ENCODE results near the gene TCEA2. TPM values are rescaled to one million over a fixed set of nuclear protein-coding genes. Genes with fewer than 3 reads are reported as not detected.

The TCEA2 gene
- total and polyA plus RNA-seq, 7 experiments from 2014 or later, result 22.2 to 73.2 (median 36.4) TPM

DNA sequence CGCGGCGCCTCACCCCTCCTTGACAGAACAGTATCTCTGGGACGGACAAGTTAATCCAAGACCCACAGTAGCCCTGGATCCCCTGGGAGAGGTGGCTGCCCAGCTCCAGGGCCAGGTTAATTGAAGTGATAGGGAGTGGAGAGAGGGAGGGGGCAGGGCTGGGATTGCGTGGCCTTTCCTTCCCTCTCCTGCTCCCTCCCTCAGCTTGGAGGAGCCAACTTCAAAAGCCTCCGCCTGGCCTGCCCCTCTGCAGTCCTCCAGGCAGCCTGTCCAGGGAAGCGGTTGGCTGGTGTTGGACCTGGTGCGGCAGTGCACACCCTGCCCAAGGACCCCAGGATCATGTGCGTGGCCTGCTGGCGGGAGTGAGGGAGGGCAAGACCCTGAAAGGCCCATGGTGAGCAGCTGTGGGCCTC lies 27.1 kb upstream of the TCEA2 start, which contains the start of gene C20orf204:
TSS of gene C20orf204 (plus strand) at position 250 of the 413 bp plus-strand sequence. CDS start at position 392, 142 bp downstream.
- ATAC-seq, result no peak
- H3K4me3 Mint-ChIP-seq, result peak within 1 kb of the TSS in 4 of 10 donors; percentile 17 to 89 (median 70)
- peaks cover 0 to 9% (median 0%) of the 10 kb centered on the region in 5 donors for H3K36me3 Mint-ChIP-seq
- Histone ChIP-seq H3K4me3 (ENCODE audit: low read length) (no peak within 1 kb of the TSS), H3K27ac (ENCODE audit: low read depth, low read length) (peak within 1 kb of the TSS; percentile 20), H3K27me3 (ENCODE audit: control insufficient read depth in 2 of 2, insufficient read depth in 2 of 2, low read length in 2 of 2) (no peaks in the 10 kb centered on the region), H3K4me1 (ENCODE audit: control insufficient read depth in 2 of 2, insufficient read depth in 2 of 2, low read length in 2 of 2) (peaks cover 30 to 40% of the 10 kb centered on the region in 2 donors), H3K36me3 (ENCODE audit: control insufficient read depth in 2 of 3, insufficient read depth in 3 of 3, low read length in 3 of 3) (peaks cover 0 to 42% (median 3%) of the 10 kb centered on the region in 3 experiments), H3K9me3 (ENCODE audit: control insufficient read depth in 2 of 3, low read length in 3 of 3) (no peaks in the 10 kb centered on the region)
- no peak for DNase-seq
- ChIA-PET CTCF (interaction anchor here (0.5 to 1.2 kb wide), 2 partner anchors 21 to 62 kb away, joined by 3 to 4 read pairs; no protein-coding TSS in a partner anchor), POLR2A (interaction anchor here (1.2 kb wide), 1 partner anchor 8 kb away, joined by 6 read pairs; no protein-coding TSS in a partner anchor)
- H3K27ac Mint-ChIP-seq, result peak within 1 kb of the TSS in 4 of 9 donors; percentile 28 to 99 (median 64)
- peaks cover 21 to 49% (median 25%) of the 10 kb centered on the region in 7 donors for H3K4me1 Mint-ChIP-seq
- H3K27me3 Mint-ChIP-seq, result no peaks in the 10 kb centered on the region
- H3K9me3 Mint-ChIP-seq, result no peaks in the 10 kb centered on the region
- intact Hi-C loops (cut with micrococcal nuclease), result loop anchor here (1.0 to 5.0 kb wide), 6 partner anchors 17 to 499 kb away; partner anchors contain the start of genes PTK6 (in 1 of the 2) and UCKL1 (in 1 of the 2)

DNA sequence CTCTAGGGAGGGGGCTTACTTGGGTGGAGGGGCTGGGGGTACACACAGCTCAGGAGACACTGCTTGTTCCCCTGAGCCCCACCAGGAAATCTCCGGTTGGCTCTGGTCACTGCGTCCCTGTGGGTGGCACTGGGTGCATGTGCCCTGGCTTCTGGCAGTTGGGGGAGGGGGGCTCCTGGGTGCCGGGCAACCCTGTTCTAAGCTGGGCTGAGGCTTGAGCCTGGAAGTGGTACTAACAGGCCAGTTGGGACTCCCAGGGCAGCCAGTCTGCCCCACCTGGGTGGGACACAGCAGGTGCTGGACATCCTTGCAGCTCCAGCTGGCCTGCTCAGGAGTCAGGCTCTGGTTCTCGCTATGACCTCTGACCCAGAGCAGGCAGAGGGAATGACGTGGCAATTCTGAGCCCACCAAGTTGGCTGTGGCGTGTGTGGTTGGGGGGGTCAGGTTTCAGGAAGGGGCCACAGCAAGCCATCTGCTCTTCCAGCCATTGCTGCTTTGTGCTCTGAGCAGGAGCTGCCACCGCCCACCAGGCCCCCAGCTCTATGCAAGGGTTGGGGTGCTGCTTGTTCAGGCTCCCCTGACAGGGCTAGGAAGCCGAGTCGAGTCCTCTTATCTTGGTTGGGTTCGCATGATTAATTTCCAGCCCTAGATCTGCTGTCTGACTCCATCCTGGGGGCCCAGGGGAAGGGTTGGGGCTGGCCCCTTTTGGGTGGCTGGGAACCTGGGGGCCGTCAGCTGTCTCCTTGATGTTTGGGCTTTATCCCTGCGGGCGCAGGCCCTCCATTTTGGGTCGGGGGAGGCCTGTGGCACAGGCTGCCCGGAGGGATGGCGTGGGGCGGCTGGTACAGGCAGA lies 26.4 kb upstream of the TCEA2 start:
- H3K36me3 ChIP-seq (ENCODE audit: control insufficient read depth in 2 of 3, insufficient read depth in 3 of 3, low read length in 3 of 3), result peaks cover 0 to 37% (median 0%) of the 10 kb centered on the region in 3 experiments
- H3K27ac Mint-ChIP-seq, result peak overlapping the region in 3 of 9 donors; percentile 38 to 91 (median 79)
- H3K36me3 Mint-ChIP-seq, result peaks cover 0 to 9% (median 0%) of the 10 kb centered on the region in 5 donors
- no peak for ATAC-seq
- no peaks in the 10 kb centered on the region for H3K27me3 ChIP-seq (ENCODE audit: control insufficient read depth in 2 of 2, insufficient read depth in 2 of 2, low read length in 2 of 2)
- H3K27me3 Mint-ChIP-seq, result no peaks in the 10 kb centered on the region
- no peak overlapping the region for H3K27ac ChIP-seq (ENCODE audit: low read depth, low read length)
- peaks cover 23 to 51% (median 28%) of the 10 kb centered on the region in 7 donors for H3K4me1 Mint-ChIP-seq
- H3K4me3 Mint-ChIP-seq, result peak overlapping the region in 3 of 10 donors; percentile 44 to 89 (median 51)
- DNase-seq, result no peak
- intact Hi-C loops (cut with micrococcal nuclease), result loop anchor here (5.0 kb wide), 3 partner anchors 79 to 499 kb away; partner anchors contain the start of genes PTK6 (in 1 of the 2) and UCKL1 (in 1 of the 2)
- no peak overlapping the region for H3K4me3 ChIP-seq (ENCODE audit: low read length)
- no peaks in the 10 kb centered on the region for H3K9me3 ChIP-seq (ENCODE audit: control insufficient read depth in 2 of 3, low read length in 3 of 3)
- CTCF ChIA-PET, result interaction anchor here (0.9 to 1.2 kb wide), 5 partner anchors 21 to 84 kb away, joined by 3 to 6 read pairs (median 4); partner anchors contain the start of gene PRPF6
- POLR2A ChIA-PET, result interaction anchor here (0.6 to 1.3 kb wide), 7 partner anchors 9 to 63 kb away, joined by 3 to 6 read pairs (median 3); partner anchors contain the start of gene PRPF6
- H3K9me3 Mint-ChIP-seq, result no peaks in the 10 kb centered on the region
- peaks cover 35 to 45% of the 10 kb centered on the region in 2 donors for H3K4me1 ChIP-seq (ENCODE audit: control insufficient read depth in 2 of 2, insufficient read depth in 2 of 2, low read length in 2 of 2)

DNA sequence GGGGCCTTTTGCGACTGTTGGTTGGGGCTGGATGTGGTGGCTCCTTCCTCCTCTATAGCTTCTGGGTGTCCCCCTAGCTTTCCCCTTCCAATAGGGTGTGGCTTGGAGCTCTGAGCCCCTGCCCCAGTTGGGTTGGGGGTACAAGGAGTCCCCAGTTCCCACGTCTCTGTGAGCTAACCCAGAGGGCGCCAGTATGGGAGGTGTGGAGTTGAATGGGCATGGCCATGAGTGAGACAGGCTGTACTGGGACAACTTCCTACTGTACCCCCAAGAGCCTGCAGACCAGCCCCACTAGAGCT lies 25.9 kb upstream of the TCEA2 start:
- H3K27ac ChIP-seq (ENCODE audit: low read depth, low read length), result no peak overlapping the region
- DNase-seq, result no peak
- H3K36me3 ChIP-seq (ENCODE audit: control insufficient read depth in 2 of 3, insufficient read depth in 3 of 3, low read length in 3 of 3), result peaks cover 0 to 31% (median 0%) of the 10 kb centered on the region in 3 experiments
- peaks cover 40 to 49% of the 10 kb centered on the region in 2 donors for H3K4me1 ChIP-seq (ENCODE audit: control insufficient read depth in 2 of 2, insufficient read depth in 2 of 2, low read length in 2 of 2)
- no peak for ATAC-seq
- ChIA-PET POLR2A (interaction anchor here (0.6 to 1.3 kb wide), 7 partner anchors 9 to 63 kb away, joined by 3 to 6 read pairs (median 3); partner anchors contain the start of gene PRPF6), CTCF (interaction anchor here (0.9 to 5.2 kb wide), 6 partner anchors 20 to 83 kb away, joined by 3 to 54 read pairs (median 4); partner anchors contain the start of gene PRPF6)
- no peaks in the 10 kb centered on the region for H3K9me3 ChIP-seq (ENCODE audit: control insufficient read depth in 2 of 3, low read length in 3 of 3)
- Mint-ChIP-seq H3K9me3 (no peaks in the 10 kb centered on the region), H3K27me3 (no peaks in the 10 kb centered on the region), H3K36me3 (peaks cover 0 to 9% (median 0%) of the 10 kb centered on the region in 5 donors), H3K4me1 (peaks cover 23 to 52% (median 28%) of the 10 kb centered on the region in 7 donors), H3K27ac (peak overlapping the region in 2 of 9 donors; percentile 79 to 91), H3K4me3 (peak overlapping the region in 4 of 10 donors; percentile 44 to 89 (median 74))
- intact Hi-C loops (cut with micrococcal nuclease), result loop anchor here (5.0 kb wide), 3 partner anchors 80 to 500 kb away; partner anchors contain the start of genes PTK6 (in 1 of the 2) and UCKL1 (in 1 of the 2)
- H3K4me3 ChIP-seq (ENCODE audit: low read length), result no peak overlapping the region
- no peaks in the 10 kb centered on the region for H3K27me3 ChIP-seq (ENCODE audit: control insufficient read depth in 2 of 2, insufficient read depth in 2 of 2, low read length in 2 of 2)

DNA sequence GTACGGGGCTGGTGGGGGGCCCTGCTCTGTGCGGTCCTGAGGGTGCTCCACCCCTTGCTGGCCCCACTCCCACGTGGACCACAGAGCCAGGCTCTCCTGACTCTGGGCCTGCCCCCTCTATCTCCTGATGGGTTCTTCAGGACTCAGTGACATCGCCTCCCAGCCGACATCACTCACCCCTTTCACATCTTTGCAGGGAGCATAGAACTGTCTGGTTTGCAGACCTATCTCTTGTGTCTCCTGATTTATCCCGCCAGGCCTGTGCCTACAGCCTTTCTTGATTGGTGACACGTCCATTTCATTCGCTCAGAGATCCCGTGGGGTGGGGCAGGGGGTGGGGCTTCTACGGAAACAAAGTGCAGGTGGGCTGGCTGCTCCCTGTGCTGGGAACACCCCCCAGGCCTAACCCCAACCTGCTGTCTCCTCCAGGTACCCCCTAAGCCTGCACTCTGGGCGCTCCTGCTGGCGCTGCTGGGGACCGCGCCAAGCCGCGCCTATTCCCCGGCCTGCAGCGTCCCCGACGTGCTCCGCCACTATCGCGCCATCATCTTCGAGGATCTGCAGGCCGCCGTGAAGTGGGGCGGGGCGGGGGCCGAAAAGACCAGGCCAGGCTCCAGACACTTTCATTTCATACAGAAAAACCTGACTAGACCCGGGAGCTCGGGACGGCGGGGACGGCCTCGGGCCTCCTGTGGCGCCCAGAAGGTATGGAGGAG lies 25.3 kb upstream of the TCEA2 start:
- peaks cover 23 to 53% (median 28%) of the 10 kb centered on the region in 7 donors for H3K4me1 Mint-ChIP-seq

DNA sequence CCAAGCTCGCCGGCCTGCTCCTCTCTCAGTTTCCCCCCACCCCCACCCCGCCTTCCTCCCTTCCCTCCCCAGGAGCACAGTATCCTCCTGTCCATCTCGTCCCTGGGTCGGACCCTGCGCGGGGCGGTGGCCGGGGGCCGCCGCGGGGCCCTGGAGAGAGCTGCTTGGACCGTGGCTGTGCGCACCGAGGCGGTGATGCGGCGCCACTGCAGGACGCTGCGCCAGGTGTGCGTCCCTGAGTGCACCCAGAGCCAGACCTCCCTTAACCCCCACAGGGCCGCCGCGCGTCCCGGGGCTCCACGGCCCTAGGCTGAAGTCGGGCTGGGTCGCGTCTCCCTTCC lies 24.8 kb upstream of the TCEA2 start:
- ATAC-seq (peak; percentile 24), DNase-seq (no peak)
- POLR2A ChIA-PET, result interaction anchor here (0.8 to 4.8 kb wide), 15 partner anchors 12 to 1649 kb away, joined by 3 to 37 read pairs (median 4); partner anchors contain the start of genes LIME1, OPRL1, PRPF6 and RGS19
- Histone ChIP-seq H3K4me3 (ENCODE audit: low read length) (peak overlapping the region; percentile 62), H3K9me3 (ENCODE audit: control insufficient read depth in 2 of 3, low read length in 3 of 3) (no peaks in the 10 kb centered on the region), H3K27ac (ENCODE audit: low read depth, low read length) (peak overlapping the region; percentile 57), H3K36me3 (ENCODE audit: control insufficient read depth in 2 of 3, insufficient read depth in 3 of 3, low read length in 3 of 3) (peaks cover 0 to 24% (median 0%) of the 10 kb centered on the region in 3 experiments), H3K4me1 (ENCODE audit: control insufficient read depth in 2 of 2, insufficient read depth in 2 of 2, low read length in 2 of 2) (peaks cover 40 to 49% of the 10 kb centered on the region in 2 donors), H3K27me3 (ENCODE audit: control insufficient read depth in 2 of 2, insufficient read depth in 2 of 2, low read length in 2 of 2) (no peaks in the 10 kb centered on the region)
- H3K9me3 Mint-ChIP-seq, result no peaks in the 10 kb centered on the region
- intact Hi-C loops (cut with micrococcal nuclease), result loop anchor here (1.0 to 5.0 kb wide), 5 partner anchors 58 to 501 kb away; partner anchors contain the start of genes PTK6 (in 1 of the 2) and UCKL1 (in 1 of the 2)
- H3K4me1 Mint-ChIP-seq, result peaks cover 23 to 53% (median 28%) of the 10 kb centered on the region in 7 donors
- peaks cover 0 to 7% (median 0%) of the 10 kb centered on the region in 5 donors for H3K36me3 Mint-ChIP-seq
- peak overlapping the region in 1 of 9 donors; percentile 79 for H3K27ac Mint-ChIP-seq
- peak overlapping the region in 9 of 10 donors; percentile 44 to 89 (median 65) for H3K4me3 Mint-ChIP-seq
- CTCF ChIA-PET, result interaction anchor here (0.6 to 5.2 kb wide), 20 partner anchors 11 to 500 kb away, joined by 3 to 54 read pairs (median 4); partner anchors contain the start of genes LKAAEAR1, PRPF6, RGS19 and SAMD10
- H3K27me3 Mint-ChIP-seq, result no peaks in the 10 kb centered on the region

More for the DNA sequence above, 25.3 kb upstream of the TCEA2 start:
- Mint-ChIP-seq H3K27ac (peak overlapping the region in 2 of 9 donors; percentile 79 to 91), H3K36me3 (peaks cover 0 to 7% (median 0%) of the 10 kb centered on the region in 5 donors), H3K9me3 (no peaks in the 10 kb centered on the region), H3K4me3 (peak overlapping the region; percentile 44 to 89 (median 66)), H3K27me3 (no peaks in the 10 kb centered on the region)
- H3K4me3 ChIP-seq (ENCODE audit: low read length), result peak overlapping the region; percentile 62
- H3K27me3 ChIP-seq (ENCODE audit: control insufficient read depth in 2 of 2, insufficient read depth in 2 of 2, low read length in 2 of 2), result no peaks in the 10 kb centered on the region
- H3K9me3 ChIP-seq (ENCODE audit: control insufficient read depth in 2 of 3, low read length in 3 of 3), result no peaks in the 10 kb centered on the region
- ATAC-seq (no peak), DNase-seq (no peak)
- H3K36me3 ChIP-seq (ENCODE audit: control insufficient read depth in 2 of 3, insufficient read depth in 3 of 3, low read length in 3 of 3), result peaks cover 0 to 29% (median 0%) of the 10 kb centered on the region in 3 experiments
- H3K27ac ChIP-seq (ENCODE audit: low read depth, low read length), result no peak overlapping the region
- CTCF ChIA-PET, result interaction anchor here (0.6 to 5.2 kb wide), 18 partner anchors 10 to 500 kb away, joined by 3 to 54 read pairs (median 4); partner anchors contain the start of genes LKAAEAR1, PRPF6, RGS19 and SAMD10
- intact Hi-C loops (cut with micrococcal nuclease), result loop anchor here (1.0 to 5.0 kb wide), 5 partner anchors 57 to 500 kb away; partner anchors contain the start of genes PTK6 (in 1 of the 2) and UCKL1 (in 1 of the 2)
- POLR2A ChIA-PET, result interaction anchor here (0.6 to 4.8 kb wide), 15 partner anchors 16 to 142 kb away, joined by 3 to 37 read pairs (median 4); partner anchors contain the start of genes OPRL1, PRPF6, RGS19 and SAMD10
- peaks cover 40 to 49% of the 10 kb centered on the region in 2 donors for H3K4me1 ChIP-seq (ENCODE audit: control insufficient read depth in 2 of 2, insufficient read depth in 2 of 2, low read length in 2 of 2)
